HG02759 (cell line): ENCODE measurements around the gene SOHLH1.

Experiments used
- ATAC-seq: cut with Tn5 transposase; IDR thresholded peaks from one replicate; pipeline ENCODE4 v1.9.1; 2021; ENCODE audit warnings: mild to moderate bottlenecking, moderate library complexity; ENCODE audit not compliant: unreplicated experiment

SOHLH1 gene

DNA sequence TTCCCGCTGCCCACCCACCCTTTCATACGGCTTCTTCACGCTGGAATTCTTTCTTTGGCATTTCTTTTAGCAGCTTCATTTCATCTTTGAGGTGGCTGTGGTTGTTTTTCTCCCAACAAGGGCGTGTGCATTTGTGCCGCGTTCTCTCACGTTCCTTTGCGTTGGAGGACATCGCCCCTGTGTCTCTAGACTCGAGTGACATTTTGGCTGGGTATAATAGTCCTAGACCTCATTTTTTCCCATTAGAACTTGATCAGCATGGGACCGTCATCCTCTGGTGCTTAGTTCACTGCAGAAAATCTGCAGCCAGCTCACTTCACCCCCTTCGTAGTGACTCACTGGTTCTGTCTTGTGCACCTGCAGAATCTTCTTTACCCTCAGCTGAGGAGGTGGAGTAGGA, 32.2 kb upstream of the SOHLH1 start:
- ATAC-seq = no peak

DNA sequence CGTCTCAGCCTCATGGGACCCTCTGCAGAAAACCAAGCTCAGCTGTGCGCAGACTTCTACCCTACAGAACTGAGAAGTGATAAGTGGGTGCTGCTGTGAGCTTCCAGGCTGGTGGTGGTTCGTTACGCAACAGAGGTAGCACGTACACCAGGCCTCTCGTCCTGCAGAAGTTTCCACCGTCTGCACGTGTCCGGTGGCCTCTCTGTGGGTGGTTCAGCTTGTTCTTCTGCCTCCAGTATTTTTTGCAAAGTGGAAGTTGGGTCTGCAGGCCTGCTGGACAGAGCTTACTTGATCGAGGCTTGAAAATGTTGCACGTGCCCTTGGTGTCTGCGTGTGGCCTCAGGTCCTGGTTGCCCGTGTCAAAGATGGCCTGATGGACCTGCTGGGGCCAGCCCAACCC, 30.2 kb upstream of the SOHLH1 start:
- no peak for ATAC-seq

- ATAC-seq = no peak
Observed at GRCh38 chr9:135728436-135729110, 29.3 kb upstream of the SOHLH1 start.

DNA sequence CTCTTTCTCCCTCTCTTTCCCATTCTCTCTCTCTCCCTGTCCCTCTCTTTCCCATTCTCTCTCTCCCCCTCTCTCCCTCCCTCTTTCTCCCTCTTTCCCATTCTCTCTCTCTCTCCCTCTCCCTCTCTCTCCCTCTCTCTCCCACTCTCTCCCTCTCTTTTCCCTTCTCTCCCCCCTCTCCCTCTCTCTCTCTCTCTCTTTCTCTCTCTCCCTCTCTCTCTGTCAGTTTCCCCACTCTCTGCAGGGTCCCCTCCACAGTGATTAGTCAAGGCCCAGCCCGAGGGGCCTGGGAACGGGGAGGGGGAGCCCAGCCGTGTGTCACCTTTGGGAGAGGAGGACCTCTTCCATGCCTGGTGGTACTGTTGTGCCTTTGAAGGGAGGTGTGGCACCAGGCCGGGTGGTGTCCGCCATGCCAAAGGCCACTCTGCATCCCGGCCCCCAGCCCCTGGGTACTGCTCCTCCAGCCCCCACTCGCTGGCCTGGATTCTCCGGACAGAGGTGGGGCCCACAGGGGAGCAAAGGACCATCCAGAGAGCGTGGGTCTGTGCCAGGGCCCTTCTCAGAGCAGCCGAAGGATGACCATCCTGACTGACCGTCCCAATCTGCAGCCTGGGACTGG, 28.1 kb upstream of the SOHLH1 start:
- ATAC-seq = no peak

DNA sequence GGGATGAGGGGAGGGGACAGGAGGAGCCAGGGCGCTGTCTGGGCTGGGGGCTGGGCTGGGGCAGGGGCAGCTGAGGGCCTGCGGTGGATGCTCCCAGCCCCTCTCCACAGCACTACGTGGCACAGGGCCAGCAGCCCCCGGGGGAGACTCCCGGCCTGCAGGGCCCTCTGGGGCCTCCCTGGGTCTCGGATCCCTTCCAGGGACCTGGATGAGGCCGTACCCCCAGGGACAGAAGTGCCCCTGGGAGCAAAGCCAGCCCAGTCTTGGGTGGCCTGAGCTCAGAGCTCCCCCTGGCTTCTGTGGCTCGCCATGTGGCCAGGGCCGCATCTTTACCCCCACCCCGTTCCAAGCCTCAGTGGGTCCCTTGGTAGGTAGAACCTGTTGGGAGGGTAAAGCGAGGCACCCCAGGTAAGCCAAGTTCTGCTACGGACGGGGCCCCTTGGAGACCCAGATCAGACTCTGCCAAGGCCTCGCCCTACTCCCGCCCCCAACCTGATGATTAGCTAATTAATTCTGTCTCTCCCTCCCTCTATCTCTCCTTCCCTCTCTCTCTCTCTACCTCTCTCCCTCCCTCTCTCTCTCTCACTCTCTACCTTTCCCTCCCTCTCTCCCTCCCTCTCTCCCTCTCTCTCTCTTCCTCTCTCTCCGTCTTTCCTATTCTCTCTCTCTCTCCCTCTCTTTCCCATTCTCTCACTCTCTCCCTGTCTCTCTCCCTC, 27.0 kb upstream of the SOHLH1 start:
- no peak for ATAC-seq

DNA sequence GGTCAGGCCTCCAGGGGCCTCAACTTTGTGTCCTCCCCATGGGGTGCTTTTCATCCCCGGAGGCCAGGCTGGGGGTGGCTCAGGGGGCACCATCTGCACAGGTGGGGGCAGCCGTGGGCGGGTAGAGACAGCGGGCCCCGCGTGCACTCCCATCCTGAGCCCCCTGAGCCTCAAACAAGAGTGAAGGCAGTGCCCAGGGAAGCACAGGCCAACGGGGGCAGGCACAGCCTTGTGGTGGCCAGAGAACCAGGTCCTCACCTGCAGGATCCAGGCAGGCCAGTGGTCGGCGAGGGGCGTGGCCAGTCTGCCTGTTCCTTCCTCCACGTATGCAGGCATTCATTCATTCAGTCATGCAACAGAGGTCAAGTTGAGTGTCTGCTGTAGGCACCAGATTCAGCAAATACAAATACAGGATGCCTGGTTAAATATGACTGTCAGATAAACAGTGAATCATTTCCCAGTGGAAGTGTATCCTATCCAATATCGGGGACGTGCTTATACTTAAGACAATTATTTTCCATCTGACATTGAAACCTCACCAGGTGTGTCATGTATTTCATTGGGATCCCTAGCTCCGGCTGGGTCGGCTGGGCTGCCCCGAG, 25.0 kb upstream of the SOHLH1 start:
- no peak for ATAC-seq

DNA sequence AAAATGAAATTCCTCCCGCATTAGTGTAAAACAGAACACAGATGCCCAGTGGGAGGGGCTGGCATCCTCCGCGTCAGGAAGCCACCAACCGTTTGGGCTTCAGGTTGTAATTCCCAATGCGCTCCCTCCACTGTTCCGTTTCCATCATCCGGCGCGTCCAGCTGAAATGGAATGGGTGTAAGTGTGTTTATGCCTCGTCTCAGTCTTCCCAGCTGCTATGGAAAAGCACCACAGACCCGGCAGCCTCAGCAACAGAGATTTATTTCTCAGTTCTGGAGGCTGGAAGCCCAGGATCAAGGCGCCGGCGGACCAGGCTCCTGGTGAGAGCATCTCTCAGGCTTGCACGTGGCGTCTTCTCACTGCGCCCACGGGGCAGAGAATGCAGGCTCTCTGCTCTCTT, 23.1 kb upstream of the SOHLH1 start:
- ATAC-seq = no peak

- no peak for ATAC-seq
Observed at GRCh38 chr9:135719472-135719871, 20.2 kb upstream of the SOHLH1 start.

GRCh38 chr9:135718616-135719015, 19.3 kb upstream of the SOHLH1 start:
- ATAC-seq = no peak

- ATAC-seq = no peak
Observed at GRCh38 chr9:135717410-135717809, 18.1 kb upstream of the SOHLH1 start.

DNA sequence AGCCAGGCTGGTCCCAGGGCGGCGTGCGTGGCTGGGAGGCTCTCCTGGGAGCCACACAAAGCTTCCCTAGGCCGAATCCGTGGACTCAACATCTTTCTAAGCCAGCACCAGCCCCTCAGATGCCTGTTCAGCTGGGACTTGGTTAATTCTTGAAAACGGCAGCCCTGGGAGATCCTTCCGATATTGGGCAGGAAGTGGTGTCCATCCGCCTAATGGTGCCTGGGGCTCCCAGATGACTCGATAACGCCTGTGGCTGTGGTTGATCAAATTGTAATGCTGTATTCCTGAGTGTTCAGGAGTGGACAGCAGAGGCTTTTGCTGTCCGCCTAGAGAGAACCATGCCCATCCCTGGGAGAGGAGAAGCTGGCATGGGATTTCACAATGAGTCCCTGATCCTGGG, 16.8 kb upstream of the SOHLH1 start:
- no peak for ATAC-seq

DNA sequence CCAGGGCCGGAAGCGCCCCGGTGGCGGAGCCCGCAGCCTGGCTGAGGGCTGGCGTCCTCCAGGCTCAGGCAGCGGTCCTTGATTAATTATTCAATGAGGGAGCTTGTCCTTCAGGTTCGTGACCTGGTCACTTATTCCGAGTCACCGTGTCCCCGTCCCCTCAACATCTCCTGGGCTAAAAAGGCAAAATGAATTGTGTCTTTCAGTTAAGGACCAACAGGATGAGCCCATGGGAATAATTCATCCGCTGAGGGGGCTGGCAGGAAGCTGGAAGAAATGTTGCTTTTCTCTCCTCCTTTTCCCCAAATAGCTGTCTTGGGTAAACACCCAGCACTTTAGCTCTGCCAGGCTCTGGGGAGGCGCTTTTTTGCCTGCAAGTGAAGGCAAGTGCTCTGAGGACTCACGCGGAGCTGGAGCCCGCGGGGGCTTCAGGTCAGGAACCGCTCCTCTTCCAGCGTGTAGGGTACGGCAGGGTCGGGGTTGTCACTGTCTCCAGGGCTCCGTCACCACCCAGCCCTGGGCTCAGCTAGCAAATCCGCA, 15.8 kb upstream of the SOHLH1 start:
- no peak for ATAC-seq

DNA sequence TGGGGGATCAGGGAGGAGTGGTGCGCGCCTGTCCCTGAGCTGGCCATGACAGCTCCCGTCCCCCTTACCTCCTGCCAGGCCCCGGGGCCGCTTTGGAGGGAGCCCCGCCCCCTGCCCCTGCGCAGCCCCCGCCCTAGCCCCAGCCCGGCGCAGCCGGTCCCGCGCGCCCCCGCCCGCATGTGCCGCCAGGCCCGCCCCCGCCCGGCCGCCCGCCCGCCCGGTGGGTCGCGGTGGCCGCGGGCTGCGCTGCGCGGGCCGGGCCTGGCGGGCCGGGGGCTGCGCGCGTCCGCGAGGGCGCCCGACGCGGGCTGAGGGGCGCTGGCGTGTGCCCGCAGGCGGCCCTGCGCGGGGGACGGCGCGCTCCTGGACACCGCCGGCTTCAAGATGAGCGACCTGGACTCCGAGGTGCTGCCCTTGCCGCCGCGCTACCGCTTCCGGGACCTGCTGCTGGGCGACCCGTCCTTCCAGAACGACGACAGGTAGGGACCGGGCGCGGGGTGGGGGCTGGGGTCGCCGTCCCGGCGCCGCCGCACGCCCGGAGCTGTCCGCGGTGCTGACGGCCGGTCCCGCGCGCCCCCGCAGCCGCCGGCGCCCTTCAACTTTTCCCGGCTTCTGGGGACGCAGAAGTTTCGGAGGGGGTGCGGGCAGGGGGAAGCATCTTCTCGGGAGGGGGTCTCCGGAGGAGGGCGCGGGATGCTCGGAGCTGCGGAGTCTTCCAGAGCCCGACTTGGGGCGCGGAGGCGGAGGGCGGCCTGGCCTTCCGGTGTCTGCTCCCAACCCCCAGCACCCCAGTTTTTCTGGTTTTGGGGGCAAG, 15.2 kb upstream of the SOHLH1 start:
- ATAC-seq = no peak

GRCh38 chr9:135712613-135713295, 13.5 kb upstream of the SOHLH1 start:
- no peak for ATAC-seq

DNA sequence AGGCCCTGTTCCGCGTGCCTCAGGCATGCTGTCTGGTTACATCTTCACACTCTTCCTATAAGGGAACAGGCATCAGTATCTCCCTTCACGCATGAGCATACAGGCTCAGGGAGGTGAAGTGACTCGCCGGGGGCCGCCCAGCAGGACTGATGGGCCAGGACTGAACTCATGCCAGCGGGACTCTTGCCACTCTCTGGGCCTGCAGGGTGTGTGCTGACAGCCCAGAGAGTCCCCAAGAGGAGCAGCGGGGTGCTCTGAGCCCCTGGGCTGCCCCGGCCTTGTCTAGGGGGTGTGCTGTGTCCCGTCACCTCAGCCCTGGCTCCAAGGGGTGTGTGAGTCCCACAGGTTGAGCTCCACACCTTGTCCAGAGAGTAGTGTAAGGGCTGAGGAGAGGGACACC, 12.6 kb upstream of the SOHLH1 start:
- no peak for ATAC-seq

DNA sequence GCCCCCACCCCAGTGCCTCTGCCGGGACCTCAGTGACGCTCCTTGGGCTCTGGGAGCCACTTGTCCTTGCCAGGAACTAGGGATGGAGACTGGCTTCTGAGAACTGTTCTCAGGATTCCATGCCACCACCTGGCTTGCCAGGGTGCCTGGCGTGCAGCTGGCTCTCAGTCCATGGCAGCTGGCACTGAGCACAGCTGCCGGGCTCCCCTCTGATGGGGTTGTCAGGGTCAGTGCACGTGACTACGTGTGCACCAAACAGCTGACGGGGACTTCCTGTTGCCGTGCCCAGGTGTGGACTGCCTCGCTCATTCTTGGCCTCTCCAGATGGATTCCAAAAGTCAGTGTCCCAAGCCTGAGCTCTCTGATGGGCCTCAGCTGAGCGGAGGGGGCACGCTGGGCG, 12.1 kb upstream of the SOHLH1 start:
- ATAC-seq = no peak

- ATAC-seq = no peak
Observed at GRCh38 chr9:135708164-135708563, 8.9 kb upstream of the SOHLH1 start.

DNA sequence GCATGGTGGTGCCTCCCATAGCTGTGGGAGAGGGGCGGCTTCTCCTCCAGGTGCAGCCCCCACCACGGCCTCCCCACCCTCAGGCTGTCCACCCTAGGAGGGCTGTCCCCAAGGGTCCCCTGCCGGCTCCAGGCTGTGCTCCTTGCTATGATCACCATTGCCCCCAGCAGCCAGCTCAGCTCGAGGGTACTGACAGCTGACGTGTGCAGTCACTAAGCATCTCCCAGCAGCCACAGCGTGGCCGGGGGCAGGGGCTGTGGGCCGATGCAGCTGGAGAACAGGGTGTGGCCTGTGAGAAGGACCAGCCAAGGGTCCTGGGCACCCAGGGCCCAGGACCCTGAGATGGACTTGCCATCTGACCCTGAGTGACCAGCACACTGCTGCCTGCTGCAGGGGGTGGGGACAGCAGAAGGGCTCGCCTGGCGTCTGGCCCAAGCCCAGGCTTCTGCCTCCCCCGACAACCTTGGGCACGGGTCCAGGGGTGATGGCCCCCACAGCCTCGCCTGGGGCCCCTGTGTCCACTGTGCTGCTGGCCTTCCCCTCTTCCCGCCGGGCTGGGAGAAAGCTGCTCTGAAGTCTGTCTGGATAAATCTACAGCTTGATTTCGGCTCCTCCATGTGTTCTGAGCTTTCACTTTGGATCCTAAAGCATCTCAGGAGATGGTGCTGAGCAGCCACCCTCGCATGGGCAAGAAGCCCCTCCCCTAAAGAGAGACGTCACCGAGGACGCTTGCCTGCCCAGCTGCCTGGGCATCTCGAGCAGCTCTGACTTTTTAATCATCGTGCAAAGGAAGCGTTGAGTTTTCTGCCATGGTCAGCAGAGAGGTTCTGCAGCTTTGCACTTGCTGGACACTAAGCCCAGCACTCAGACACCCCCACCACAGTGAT, 8.2 kb upstream of the SOHLH1 start:
- ATAC-seq = no peak

DNA sequence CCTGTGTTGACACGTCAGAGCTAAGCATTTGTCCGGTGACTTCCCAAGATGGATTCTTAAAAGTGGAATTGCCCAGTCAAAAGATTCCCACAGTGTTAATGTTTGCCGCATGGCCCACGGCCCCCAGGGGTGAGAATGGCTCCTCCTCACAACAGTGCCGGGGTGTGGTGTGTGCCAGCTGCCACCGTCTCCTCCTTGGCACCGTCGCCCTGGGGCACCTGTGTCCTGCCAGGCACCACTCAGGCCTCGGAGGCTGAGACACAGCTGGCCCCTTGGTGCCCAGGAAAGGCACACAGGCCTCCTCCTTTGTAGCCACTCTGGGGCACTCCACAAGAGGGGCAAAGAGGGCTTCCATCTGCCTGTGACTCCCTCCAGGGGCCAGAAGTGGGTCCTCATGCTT, 7.0 kb upstream of the SOHLH1 start:
- ATAC-seq = no peak
